ENCODE data around the gene TGM3. TPM values are rescaled to one million over a fixed set of nuclear protein-coding genes. Genes with fewer than 3 reads are reported as not detected.

The TGM3 gene
- total and polyA plus RNA-seq, 2 experiments from 2014 or later = 0.08 TPM; not detected in 1

DNA sequence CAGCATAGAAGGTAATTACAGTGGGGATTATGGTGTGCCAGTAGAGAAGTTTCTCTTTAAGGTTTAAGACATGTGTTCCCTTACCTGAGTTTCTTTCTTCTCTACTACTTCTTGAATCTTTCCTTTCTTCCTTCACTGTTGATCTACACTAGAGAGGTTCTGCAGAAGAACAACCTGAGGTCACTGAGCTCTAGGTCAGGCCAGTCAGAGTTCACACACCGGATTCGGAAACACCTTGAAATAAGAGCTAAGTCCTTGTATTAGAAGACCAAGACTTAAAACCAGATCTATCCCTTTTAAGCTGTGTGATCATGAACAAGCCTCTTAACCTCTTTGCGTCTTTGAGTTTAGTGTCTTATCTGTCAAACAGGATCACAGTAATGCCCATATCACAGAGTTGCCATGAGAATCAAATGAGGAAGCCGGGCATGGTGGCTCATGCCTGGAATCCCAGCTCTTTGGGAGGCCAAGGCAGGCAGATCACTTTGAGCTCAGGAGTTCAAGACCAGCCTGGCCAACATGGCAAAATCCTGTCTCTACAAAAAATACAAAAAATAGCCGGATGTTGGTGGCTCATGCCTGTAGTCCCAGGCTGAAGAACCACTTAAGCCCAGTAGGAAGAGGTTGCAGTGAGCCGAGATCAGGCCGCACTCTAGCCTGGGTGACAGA, 22.0 kb upstream of the TGM3 start (continued):
- TF ChIP-seq, protein P1, sequence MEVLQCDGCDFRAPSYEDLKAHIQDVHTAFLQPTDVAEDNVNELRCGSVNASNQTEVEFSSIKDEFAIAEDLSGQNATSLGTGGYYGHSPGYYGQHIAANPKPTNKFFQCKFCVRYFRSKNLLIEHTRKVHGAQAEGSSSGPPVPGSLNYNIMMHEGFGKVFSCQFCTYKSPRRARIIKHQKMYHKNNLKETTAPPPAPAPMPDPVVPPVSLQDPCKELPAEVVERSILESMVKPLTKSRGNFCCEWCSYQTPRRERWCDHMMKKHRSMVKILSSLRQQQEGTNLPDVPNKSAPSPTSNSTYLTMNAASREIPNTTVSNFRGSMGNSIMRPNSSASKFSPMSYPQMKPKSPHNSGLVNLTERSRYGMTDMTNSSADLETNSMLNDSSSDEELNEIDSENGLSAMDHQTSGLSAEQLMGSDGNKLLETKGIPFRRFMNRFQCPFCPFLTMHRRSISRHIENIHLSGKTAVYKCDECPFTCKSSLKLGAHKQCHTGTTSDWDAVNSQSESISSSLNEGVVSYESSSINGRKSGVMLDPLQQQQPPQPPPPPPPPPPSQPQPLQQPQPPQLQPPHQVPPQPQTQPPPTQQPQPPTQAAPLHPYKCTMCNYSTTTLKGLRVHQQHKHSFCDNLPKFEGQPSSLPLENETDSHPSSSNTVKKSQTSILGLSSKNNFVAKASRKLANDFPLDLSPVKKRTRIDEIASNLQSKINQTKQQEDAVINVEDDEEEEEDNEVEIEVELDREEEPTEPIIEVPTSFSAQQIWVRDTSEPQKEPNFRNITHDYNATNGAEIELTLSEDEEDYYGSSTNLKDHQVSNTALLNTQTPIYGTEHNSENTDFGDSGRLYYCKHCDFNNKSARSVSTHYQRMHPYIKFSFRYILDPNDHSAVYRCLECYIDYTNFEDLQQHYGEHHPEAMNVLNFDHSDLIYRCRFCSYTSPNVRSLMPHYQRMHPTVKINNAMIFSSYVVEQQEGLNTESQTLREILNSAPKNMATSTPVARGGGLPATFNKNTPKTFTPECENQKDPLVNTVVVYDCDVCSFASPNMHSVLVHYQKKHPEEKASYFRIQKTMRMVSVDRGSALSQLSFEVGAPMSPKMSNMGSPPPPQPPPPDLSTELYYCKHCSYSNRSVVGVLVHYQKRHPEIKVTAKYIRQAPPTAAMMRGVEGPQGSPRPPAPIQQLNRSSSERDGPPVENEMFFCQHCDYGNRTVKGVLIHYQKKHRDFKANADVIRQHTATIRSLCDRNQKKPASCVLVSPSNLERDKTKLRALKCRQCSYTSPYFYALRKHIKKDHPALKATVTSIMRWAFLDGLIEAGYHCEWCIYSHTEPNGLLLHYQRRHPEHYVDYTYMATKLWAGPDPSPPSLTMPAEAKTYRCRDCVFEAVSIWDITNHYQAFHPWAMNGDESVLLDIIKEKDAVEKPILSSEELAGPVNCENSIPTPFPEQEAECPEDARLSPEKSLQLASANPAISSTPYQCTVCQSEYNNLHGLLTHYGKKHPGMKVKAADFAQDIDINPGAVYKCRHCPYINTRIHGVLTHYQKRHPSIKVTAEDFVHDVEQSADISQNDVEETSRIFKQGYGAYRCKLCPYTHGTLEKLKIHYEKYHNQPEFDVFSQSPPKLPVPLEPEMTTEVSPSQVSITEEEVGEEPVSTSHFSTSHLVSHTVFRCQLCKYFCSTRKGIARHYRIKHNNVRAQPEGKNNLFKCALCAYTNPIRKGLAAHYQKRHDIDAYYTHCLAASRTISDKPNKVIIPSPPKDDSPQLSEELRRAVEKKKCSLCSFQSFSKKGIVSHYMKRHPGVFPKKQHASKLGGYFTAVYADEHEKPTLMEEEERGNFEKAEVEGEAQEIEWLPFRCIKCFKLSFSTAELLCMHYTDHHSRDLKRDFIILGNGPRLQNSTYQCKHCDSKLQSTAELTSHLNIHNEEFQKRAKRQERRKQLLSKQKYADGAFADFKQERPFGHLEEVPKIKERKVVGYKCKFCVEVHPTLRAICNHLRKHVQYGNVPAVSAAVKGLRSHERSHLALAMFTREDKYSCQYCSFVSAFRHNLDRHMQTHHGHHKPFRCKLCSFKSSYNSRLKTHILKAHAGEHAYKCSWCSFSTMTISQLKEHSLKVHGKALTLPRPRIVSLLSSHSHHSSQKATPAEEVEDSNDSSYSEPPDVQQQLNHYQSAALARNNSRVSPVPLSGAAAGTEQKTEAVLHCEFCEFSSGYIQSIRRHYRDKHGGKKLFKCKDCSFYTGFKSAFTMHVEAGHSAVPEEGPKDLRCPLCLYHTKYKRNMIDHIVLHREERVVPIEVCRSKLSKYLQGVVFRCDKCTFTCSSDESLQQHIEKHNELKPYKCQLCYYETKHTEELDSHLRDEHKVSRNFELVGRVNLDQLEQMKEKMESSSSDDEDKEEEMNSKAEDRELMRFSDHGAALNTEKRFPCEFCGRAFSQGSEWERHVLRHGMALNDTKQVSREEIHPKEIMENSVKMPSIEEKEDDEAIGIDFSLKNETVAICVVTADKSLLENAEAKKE (CRISPR knock-in tag; IDR thresholded peaks at IDR 0.05) = no peak
- TF ChIP-seq EZH2 (IDR thresholded peaks at IDR 0.05; ENCODE audit: low read depth, unreplicated experiment) = no peak
- TF ChIP-seq NANOG (IDR thresholded peaks at IDR 0.05; ENCODE audit: borderline replicate concordance) = no peak
- no peak for TF ChIP-seq POLR2AphosphoS5 (IDR thresholded peaks at IDR 0.05; ENCODE audit: low read depth)
- TF ChIP-seq, protein P2, sequence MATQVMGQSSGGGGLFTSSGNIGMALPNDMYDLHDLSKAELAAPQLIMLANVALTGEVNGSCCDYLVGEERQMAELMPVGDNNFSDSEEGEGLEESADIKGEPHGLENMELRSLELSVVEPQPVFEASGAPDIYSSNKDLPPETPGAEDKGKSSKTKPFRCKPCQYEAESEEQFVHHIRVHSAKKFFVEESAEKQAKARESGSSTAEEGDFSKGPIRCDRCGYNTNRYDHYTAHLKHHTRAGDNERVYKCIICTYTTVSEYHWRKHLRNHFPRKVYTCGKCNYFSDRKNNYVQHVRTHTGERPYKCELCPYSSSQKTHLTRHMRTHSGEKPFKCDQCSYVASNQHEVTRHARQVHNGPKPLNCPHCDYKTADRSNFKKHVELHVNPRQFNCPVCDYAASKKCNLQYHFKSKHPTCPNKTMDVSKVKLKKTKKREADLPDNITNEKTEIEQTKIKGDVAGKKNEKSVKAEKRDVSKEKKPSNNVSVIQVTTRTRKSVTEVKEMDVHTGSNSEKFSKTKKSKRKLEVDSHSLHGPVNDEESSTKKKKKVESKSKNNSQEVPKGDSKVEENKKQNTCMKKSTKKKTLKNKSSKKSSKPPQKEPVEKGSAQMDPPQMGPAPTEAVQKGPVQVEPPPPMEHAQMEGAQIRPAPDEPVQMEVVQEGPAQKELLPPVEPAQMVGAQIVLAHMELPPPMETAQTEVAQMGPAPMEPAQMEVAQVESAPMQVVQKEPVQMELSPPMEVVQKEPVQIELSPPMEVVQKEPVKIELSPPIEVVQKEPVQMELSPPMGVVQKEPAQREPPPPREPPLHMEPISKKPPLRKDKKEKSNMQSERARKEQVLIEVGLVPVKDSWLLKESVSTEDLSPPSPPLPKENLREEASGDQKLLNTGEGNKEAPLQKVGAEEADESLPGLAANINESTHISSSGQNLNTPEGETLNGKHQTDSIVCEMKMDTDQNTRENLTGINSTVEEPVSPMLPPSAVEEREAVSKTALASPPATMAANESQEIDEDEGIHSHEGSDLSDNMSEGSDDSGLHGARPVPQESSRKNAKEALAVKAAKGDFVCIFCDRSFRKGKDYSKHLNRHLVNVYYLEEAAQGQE (IDR thresholded peaks at IDR 0.05; ENCODE audit: unreplicated experiment) = no peak
- TF ChIP-seq CREB1 (CRISPR knock-in tag; IDR thresholded peaks at IDR 0.05; ENCODE audit: low read depth) = no peak
- TF ChIP-seq EZH2phosphoT487 (IDR thresholded peaks at IDR 0.05; ENCODE audit: unreplicated experiment) = no peak
- TF ChIP-seq, protein P3, sequence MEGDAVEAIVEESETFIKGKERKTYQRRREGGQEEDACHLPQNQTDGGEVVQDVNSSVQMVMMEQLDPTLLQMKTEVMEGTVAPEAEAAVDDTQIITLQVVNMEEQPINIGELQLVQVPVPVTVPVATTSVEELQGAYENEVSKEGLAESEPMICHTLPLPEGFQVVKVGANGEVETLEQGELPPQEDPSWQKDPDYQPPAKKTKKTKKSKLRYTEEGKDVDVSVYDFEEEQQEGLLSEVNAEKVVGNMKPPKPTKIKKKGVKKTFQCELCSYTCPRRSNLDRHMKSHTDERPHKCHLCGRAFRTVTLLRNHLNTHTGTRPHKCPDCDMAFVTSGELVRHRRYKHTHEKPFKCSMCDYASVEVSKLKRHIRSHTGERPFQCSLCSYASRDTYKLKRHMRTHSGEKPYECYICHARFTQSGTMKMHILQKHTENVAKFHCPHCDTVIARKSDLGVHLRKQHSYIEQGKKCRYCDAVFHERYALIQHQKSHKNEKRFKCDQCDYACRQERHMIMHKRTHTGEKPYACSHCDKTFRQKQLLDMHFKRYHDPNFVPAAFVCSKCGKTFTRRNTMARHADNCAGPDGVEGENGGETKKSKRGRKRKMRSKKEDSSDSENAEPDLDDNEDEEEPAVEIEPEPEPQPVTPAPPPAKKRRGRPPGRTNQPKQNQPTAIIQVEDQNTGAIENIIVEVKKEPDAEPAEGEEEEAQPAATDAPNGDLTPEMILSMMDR (conservative IDR thresholded peaks at IDR 0.05; ENCODE audit: low read depth in 2 of 2) = no peak
